WERI-Rb-1 (cell line): ENCODE data around the gene HIP1R.

Experiments
- DNase-seq: peaks from one replicate; pipeline ENCODE4 v3.0.0-alpha.2; 2020
- H3K27ac ChIP-seq: fragments of 250-450 bp; sonication (Bioruptor Pico); 2 replicates; pipeline ENCODE4 v1.5.1; 2020; ENCODE audit warnings: mild to moderate bottlenecking, moderate library complexity
- H3K27me3 ChIP-seq: fragments of 250-450 bp; sonication (Bioruptor Pico); 2 replicates; pipeline ENCODE4 v1.5.1; 2021; ENCODE audit warnings: mild to moderate bottlenecking, low read depth, moderate library complexity; ENCODE audit not compliant: insufficient read depth, severe bottlenecking
- H3K36me3 ChIP-seq: fragments of 250-450 bp; sonication (Bioruptor Pico); 2 replicates; pipeline ENCODE4 v1.5.1; 2020; ENCODE audit warnings: mild to moderate bottlenecking, moderate library complexity
- H3K4me3 ChIP-seq: 2 replicates; pipeline ENCODE4 v1.5.1; 2011; ENCODE audit warnings: low read depth, mild to moderate bottlenecking, control low read depth, low read length
- H3K9me3 ChIP-seq: fragments of 250-450 bp; sonication (Bioruptor Pico); 2 replicates; pipeline ENCODE4 v1.5.1; 2021; ENCODE audit warnings: mild to moderate bottlenecking, moderate library complexity; ENCODE audit not compliant: severe bottlenecking
- CTCF ChIP-seq: IDR thresholded peaks from 2 replicates; pipeline ENCODE4 v1.5.1; 2011; ENCODE audit warnings: low read depth, mild to moderate bottlenecking, control low read depth, inconsistent platforms, low read length

The HIP1R gene

GRCh38 chr12:122841544-122842321 lies 6.5 kb downstream of the HIP1R start:
- H3K27ac ChIP-seq: no peak overlapping the region
- H3K9me3 ChIP-seq: no peaks in the 10 kb centered on the region
- H3K4me3 ChIP-seq: no peak overlapping the region
- TF ChIP-seq CTCF: no peak
- DNase-seq: no peak
- H3K27me3 ChIP-seq: no peaks in the 10 kb centered on the region
- H3K36me3 ChIP-seq: no peaks in the 10 kb centered on the region

- Histone ChIP-seq H3K9me3 (no peaks in the 10 kb centered on the region), H3K36me3 (no peaks in the 10 kb centered on the region), H3K27me3 (no peaks in the 10 kb centered on the region), H3K4me3 (no peak overlapping the region), H3K27ac (no peak overlapping the region)
- DNase-seq: no peak
- no peak for TF ChIP-seq CTCF
Observed at GRCh38 chr12:122842505-122843405, 7.5 kb downstream of the HIP1R start.

- no peak overlapping the region for H3K27ac ChIP-seq
- DNase-seq: no peak
- no peak overlapping the region for H3K4me3 ChIP-seq
- TF ChIP-seq CTCF: no peak
- H3K9me3 ChIP-seq: no peaks in the 10 kb centered on the region
- H3K27me3 ChIP-seq: no peaks in the 10 kb centered on the region
- no peaks in the 10 kb centered on the region for H3K36me3 ChIP-seq
Observed at GRCh38 chr12:122843455-122843854, 8.2 kb downstream of the HIP1R start.

GRCh38 chr12:122844366-122844971 lies 9.2 kb downstream of the HIP1R start:
- Histone ChIP-seq H3K9me3 (no peaks in the 10 kb centered on the region), H3K27me3 (no peaks in the 10 kb centered on the region), H3K4me3 (no peak overlapping the region), H3K27ac (no peak overlapping the region), H3K36me3 (no peaks in the 10 kb centered on the region)
- DNase-seq: no peak
- no peak for TF ChIP-seq CTCF

GRCh38 chr12:122845041-122845864 lies 10.0 kb downstream of the HIP1R start:
- no peaks in the 10 kb centered on the region for H3K27me3 ChIP-seq
- TF ChIP-seq CTCF: no peak

More at GRCh38 chr12:122845041-122845864, 10.0 kb downstream of the HIP1R start:
- no peak for DNase-seq
- H3K36me3 ChIP-seq: no peaks in the 10 kb centered on the region
- no peak overlapping the region for H3K4me3 ChIP-seq
- H3K27ac ChIP-seq: no peak overlapping the region
- no peaks in the 10 kb centered on the region for H3K9me3 ChIP-seq
